ENCODE data around the gene TSPAN16. TPM values are rescaled to one million over a fixed set of nuclear protein-coding genes. Genes with fewer than 3 reads are reported as not detected.

Gene TSPAN16
- total and polyA plus RNA-seq, 2 of the 13 experiments (the other 11 are each of a cell fraction or from before 2014, with no cell fraction given), result not detected

DNA sequence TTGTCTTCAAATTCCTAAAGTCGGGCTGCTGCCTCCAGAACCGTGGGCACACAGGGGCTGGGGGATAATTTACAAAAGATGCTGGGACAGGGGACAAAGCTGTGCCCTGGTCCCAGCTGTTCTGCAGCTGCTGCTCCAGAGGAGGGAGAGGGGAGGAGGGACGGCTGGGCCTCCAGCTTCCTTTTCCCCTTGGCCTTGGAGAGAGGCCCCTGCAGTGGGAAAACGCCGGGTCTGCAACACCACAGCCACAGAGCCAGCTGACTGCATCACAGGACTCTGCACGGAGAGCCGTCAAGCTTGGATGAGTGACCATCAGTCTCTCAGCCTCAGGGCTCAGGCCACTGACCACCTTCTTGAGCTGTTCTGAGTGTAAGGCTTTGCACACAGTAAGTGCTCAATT, 39.8 kb upstream of the TSPAN16 start (continued):
- TF ChIP-seq ZNF407 (CRISPR knock-in tag; IDR thresholded peaks at IDR 0.05; ENCODE audit: not compliant biosample characterization) (no peak), GLMP (CRISPR knock-in tag; IDR thresholded peaks at IDR 0.05; ENCODE audit: borderline replicate concordance) (no peak), ZMYM4 (CRISPR knock-in tag; IDR thresholded peaks at IDR 0.05) (no peak), ZNF567 (CRISPR knock-in tag; IDR thresholded peaks at IDR 0.05; ENCODE audit: borderline replicate concordance) (no peak), FLYWCH1 (CRISPR knock-in tag; IDR thresholded peaks at IDR 0.05) (no peak), ZNF263 (CRISPR knock-in tag; IDR thresholded peaks at IDR 0.05) (peak; percentile 93), ZNF24 (IDR thresholded peaks at IDR 0.05) (no peak), SIX4 (CRISPR knock-in tag; IDR thresholded peaks at IDR 0.05) (no peak), ZNF234 (CRISPR knock-in tag; conservative IDR thresholded peaks at IDR 0.05) (no peak)
